RCC 7860 (cell line): Measurements from ENCODE around the gene NDUFS2.

ENCODE experiments used
- DNase-seq: peaks from one replicate; pipeline ENCODE4 v3.0.0-alpha.2; 2015; ENCODE audit warnings: low spot score
- FAIRE-seq: peaks from 2 replicates; lab custom pipeline; 2012; peaks lifted over from hg19 to GRCh38; lab: Jason Lieb, UNC

The NDUFS2 gene

DNA sequence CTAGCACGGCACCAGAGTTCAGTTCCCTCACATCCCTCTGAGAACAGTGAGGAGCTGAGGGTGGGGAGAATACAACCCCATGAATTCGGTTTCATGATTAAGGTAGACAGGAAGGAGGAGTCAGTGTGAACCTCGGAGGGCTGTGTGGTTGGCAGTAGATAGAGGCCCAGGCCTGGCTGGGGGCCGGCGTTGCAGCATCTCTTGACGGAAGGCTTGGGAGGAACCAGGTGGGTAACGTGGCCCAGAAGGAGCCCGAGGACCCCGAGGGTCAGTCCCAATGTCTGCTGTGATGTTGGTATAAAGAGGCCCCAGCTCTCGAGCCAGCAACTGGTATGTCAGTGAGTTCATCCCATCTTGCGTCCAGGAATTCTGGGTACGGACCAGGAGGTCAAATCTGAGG is 30.5 kb upstream of the NDUFS2 start:
- FAIRE-seq (no peak), DNase-seq (no peak)

- no peak for FAIRE-seq
These were observed 29.8 kb upstream of the NDUFS2 start for GRCh38 chr1:161172349-161172748.

DNA sequence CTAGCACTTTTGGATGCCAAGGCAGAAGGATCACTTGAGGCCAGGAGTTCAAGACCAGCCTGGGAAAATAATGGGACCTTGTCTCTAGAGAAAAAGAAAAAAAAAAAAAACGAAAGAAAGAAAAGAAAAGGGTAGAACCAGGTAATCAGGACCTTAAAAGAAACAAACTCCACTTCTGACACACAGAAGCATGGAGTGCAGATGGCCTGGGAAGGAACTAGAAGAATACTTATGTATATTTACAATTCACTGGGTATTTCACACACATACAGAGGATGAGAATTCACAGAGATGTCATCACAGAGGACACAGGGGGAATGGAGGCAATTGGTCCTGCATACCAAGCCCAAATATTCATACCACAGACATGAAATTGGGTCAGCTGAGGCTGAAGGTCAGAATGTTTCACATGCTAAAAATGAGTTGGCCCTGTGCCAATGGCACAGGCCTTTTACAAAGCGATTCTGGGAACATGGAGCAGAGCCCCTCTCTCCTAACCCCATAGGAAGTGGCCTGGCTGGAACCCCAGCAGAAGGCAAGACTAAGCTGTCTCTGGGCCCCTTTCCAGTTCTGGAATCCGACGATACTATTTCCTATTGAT is 29.3 kb upstream of the NDUFS2 start:
- FAIRE-seq (no peak), DNase-seq (no peak)

More at GRCh38 chr1:161172349-161172748, 29.8 kb upstream of the NDUFS2 start:
- DNase-seq, result no peak

DNA sequence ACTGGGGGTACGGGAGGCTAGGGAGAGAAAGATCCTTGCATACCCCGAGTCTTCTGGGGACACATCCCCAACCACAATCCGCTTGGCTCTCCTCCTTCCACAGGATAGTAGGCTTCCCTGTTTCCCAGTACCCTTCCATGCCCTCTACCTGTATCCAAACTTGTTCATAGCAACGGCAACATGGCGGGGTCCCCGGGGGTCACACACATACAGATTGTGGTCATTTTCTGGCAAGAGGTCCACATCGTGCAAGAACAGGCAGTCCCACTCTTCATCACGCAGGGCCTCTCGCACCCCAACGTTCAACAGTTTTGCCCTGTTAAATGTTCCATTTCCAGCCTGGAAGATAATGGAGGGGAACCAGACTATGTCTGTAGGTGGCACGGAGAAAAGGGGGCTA is 28.5 kb upstream of the NDUFS2 start:
- FAIRE-seq (no peak), DNase-seq (no peak)

DNA sequence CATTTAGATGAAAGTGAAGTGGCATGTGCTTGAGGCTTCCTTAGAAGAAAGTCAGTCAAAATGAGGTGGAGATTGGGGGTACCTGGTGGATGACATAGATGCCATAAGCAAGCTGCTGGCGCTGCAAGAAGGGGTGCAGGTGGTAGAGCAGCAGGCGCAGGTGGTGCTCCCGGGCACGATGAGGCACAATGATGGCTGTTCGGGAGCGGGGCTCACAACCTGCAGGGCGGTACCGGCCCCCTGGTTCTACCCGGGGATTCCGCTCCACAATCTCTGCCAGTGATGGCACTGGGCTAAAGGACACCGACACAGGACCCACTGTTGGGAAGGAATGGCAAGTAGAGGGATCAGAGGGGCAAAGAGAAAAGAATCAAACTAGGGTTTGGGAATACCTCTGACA is 27.3 kb upstream of the NDUFS2 start:
- DNase-seq, result no peak
- FAIRE-seq, result no peak

GRCh38 chr1:161175771-161176453 is 26.3 kb upstream of the NDUFS2 start:
- DNase-seq (no peak), FAIRE-seq (no peak)

- FAIRE-seq (no peak), DNase-seq (no peak)
These were observed 25.6 kb upstream of the NDUFS2 start for GRCh38 chr1:161176468-161177111.

- DNase-seq, result peak; percentile 52
- no peak for FAIRE-seq
These were observed 24.8 kb upstream of the NDUFS2 start, which contains the start of gene B4GALT3 for GRCh38 chr1:161177112-161177935. B4GALT3 (minus strand) TSS chr1:161177507; CDS start chr1:161176060, 1,447 bp downstream.

DNA sequence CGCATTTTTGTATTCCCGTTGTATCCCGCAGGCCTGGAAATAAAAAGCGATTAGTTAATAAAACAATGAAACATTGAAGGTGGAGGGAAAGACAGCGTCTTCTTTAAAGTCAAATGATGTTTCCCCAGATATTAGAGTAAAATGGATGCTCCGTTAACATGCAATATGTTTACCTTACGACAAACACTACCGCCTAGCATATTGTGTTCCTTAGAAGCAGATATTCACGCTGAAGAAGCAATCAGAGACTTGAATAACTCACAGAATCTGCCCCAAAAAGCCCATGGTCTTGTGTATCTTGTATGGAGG is 24.3 kb upstream of the NDUFS2 start:
- FAIRE-seq, result no peak
- DNase-seq, result no peak

- no peak for FAIRE-seq
- DNase-seq, result no peak
These were observed 22.5 kb upstream of the NDUFS2 start for GRCh38 chr1:161179698-161180097.

DNA sequence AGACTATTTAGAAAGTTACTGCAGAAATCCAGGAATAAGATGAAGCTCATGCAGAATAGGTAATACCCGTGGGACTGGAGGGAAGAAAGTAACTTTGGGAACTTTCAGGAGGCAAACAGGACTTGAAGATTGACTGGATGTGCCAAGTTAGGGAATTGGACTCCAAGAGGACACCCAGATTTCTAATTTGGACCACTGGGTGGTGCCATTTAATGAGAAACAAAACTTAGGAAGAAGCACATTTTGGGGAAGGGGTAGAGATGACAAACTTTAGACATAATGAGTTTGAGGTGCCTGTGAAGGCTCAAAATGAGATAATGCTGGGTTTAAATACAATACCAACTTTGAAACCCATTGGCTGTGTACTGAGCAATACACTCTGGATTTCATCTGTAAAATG is 21.5 kb upstream of the NDUFS2 start:
- FAIRE-seq (no peak), DNase-seq (no peak)

DNA sequence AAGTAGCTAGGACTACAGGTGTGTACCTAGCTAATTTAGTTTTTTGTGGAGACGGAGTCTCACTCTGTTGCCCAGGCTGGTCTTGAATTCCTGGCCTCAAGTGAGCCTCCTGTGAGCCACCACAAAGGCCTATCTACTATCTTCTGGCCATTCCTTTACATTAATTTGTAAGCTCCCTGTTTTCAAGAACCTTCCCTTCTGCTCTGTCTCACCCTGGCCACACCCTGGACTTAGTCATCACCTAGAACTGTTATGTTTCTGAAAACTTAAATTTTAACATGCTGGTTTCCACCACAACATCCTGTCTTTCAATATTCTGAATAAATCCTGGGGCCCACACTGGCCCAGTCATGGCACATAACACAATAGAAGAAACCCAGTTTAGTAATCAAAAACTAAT is 20.0 kb upstream of the NDUFS2 start:
- FAIRE-seq (peak; percentile 59), DNase-seq (peak; percentile 71)

- FAIRE-seq (no peak), DNase-seq (no peak)
These were observed 16.9 kb upstream of the NDUFS2 start for GRCh38 chr1:161185282-161185682.

GRCh38 chr1:161185732-161186311 is 16.3 kb upstream of the NDUFS2 start:
- FAIRE-seq, result no peak
- no peak for DNase-seq

- FAIRE-seq, result no peak
These were observed 14.9 kb upstream of the NDUFS2 start for GRCh38 chr1:161187311-161187710.

DNA sequence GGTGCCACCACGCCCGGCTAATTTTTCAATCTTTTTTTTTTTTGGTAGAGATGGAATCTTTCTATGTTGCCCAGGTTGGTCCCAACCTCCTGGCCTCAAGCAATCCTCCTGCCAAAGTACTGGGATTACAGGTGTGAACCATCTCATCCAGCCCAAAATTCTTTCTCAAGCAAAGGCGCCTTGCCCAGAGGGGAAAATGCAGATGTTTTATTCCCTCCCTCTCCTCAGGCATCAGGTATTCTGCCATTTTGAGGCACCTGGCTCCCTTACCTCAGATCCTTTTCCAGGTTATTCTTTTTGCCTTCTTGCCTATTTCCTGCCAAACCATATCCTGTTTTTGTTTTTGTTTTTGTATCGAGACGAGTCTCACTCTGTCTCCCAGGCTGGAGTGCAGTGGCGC is 13.8 kb upstream of the NDUFS2 start:
- FAIRE-seq (no peak), DNase-seq (no peak)

More at GRCh38 chr1:161187311-161187710, 14.9 kb upstream of the NDUFS2 start:
- DNase-seq, result no peak

GRCh38 chr1:161189036-161189435 is 13.1 kb upstream of the NDUFS2 start:
- DNase-seq (no peak), FAIRE-seq (no peak)

DNA sequence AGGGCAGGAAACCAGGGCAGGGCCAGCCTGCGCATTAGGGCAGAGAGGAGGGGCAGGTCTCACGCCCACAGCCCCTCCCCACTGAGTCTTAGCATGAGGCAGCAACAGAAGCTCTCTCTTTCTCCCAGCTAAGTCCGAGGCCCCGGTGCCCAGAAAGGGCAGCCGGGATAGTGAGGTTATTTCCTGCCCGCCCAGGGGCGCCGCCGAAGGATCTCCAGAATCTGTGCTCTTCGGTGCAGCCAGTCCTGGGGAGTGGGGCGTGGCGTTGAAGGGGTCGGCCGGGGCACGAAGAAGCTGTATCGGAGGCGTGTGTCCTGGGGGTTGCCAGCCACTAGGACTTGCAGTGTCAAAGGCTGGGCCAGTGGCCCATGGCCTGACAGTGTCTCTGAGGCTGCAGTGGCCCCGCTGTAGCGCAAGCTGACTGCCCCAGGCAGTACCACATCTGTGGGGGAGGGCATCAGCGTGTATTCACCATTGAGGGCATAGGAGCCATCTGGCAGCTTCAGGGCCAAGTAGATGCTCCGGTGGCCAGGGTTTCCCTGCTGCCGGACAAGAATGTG is 11.1 kb upstream of the NDUFS2 start:
- no peak for DNase-seq
- FAIRE-seq, result no peak

GRCh38 chr1:161191971-161192370 is 10.2 kb upstream of the NDUFS2 start:
- FAIRE-seq, result no peak
- DNase-seq, result no peak
